T47D (cell line): Measurements from ENCODE around the gene TASP1.

Experiments
- DNase-seq, 2 experiments: peaks; one replicate each; pipeline versions ENCODE4 v3.0.0 to v3.0.0-alpha.2; 2011 to 2012; ENCODE audit warnings: low read depth in 1 of 2, low spot score in 1 of 2
- JUND ChIP-seq: IDR thresholded peaks from 2 replicates; pipeline ENCODE4 v1.6.1; 2012; ENCODE audit warnings: low read depth
- in situ Hi-C: cut with HindIII; loops from 2 replicates; pipeline ENCODE4 v1.10.0; 2016; ENCODE audit warnings: low sequenced_read_pairs, low pct_unique_long_range_greater_than_20kb

Gene TASP1

DNA sequence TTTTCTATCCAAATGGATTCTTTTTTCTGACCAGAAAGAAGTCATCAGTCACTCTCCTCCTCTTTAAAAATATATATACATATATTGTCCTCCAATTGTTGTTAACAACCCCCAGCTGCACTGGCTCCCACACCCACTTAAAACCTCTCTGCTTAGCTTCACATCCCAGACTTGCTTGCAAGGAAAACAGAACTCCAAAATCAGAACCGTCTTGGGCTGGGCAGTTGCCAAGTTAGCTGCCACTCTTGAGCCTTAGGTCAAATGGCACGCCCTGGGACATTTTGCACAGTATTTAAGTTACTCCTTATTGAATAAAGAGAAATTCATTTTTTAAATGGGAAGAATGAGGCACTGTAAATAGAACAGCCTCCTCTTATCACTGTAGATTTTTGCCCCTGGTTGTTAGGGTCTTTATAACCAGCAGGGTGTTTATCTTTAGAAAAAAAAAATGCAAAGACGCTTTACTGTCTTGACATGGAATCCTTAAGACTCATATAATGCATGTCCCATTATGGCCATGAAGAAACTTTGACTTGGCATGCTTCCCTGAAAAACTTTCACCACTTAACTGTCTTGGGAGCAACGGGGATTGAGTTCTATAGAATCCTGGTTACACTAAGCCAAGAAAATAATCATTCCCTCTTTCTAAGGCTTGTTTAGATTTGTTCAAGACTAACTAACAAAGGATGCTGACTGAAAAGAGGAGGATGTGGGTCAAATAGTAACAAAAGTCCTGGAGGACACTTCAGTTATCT lies 213.2 kb downstream of the TASP1 start:
- DNase-seq: no peak
- no peak for TF ChIP-seq JUND
- in situ Hi-C loops: no loop called here

DNA sequence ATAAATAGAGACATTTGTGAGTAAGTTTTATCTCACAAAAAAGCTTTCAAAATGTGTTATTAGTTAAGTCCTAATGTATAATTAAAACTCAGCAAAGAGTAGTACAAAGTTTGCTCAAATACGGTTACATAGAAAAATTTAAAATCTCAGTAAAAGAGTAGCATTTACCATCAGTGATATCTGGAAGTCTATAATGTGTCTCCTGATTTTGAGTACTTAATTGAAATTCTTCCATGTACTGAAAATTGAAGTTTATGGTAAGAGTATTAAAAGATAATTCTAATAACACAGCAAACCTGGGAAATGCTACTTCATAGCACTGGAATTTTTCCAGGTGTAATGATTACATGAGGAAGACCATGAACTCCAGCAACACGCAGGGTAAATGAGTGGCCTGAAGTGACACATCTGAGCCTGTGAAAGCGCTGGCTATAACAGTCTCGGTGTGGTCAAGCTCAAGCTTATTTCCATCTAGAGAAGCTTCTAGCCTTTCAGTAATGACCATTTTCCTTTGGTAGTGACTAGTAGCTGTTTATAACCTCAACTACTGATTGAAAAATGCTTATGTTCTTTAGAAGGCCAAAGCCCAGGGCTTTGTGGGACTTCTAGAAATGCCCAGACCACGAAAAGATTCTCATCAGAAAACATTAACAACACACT lies 214.4 kb downstream of the TASP1 start:
- in situ Hi-C loops: no loop called here
- no peak for DNase-seq
- TF ChIP-seq JUND: no peak

DNA sequence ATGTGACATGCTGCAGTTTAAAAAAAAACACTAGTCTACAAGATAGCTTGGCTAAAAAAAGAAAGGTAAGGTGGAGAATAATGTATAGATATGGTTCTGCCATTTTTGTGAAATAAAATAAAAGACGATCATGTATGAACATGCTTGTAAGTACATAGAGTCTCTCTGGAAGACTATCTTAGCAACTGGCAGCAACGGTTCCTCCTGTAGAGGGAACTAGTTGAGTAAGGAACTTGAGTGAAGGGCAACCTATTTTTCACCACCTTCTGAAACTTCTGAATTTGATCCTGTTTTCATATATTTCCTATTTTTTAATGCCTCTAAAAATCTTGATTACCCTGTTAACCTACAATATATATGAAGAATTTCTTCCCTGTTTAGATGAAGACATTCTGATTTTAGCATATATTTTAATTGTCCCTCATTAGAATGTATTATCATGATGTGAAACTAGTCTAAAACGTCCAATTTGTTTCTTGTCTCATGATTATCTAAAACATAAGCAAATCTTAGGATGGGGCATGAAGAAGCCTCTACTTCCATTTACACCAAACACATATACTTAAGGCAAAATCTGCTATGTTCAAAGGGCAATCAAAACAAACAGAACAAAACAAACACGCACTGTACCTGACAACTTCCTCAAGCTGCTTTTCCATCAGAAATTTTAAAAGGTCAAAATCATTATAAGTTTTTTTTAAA lies 215.1 kb downstream of the TASP1 start:
- no peak for DNase-seq
- no peak for TF ChIP-seq JUND
- in situ Hi-C loops: no loop called here

DNA sequence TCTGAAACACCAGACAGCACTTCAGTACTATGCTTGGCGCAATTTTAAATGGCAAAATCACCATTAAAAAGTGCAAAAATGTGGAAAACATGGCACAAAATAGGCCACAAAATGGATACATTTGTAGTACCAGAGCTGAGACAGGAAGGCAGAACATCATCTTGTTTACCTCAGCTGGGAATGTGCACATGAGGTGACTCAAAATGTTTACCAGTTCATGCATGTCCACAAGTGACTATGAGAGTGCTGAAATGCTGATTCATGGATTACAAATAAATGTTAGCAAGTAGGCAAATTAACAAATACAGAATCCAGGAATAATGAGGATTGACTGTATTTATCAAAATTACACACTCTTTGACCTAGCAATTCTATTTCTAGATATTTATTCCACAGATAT lies 216.1 kb downstream of the TASP1 start:
- DNase-seq: no peak
- in situ Hi-C loops: no loop called here
- TF ChIP-seq JUND: no peak

DNA sequence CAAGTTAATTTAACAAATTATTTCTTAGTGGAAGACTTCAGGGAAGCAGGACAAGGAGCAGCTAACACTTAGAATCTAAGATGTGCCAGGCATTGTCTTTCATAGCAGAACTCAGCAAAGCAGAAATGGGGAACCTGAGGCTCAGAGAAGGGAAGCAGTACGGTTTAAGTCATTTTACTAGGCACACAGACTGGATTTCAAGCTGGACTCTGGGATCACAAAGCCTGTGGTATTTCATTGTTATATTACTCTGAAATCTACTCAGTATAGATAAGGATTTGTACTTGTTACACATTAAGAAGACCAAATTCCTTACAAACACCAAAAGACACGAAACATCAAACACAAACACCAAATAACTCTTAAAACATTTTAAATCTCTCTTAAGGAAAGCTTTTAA lies 218.1 kb downstream of the TASP1 start:
- in situ Hi-C loops: no loop called here
- DNase-seq: no peak
- TF ChIP-seq JUND: no peak

DNA sequence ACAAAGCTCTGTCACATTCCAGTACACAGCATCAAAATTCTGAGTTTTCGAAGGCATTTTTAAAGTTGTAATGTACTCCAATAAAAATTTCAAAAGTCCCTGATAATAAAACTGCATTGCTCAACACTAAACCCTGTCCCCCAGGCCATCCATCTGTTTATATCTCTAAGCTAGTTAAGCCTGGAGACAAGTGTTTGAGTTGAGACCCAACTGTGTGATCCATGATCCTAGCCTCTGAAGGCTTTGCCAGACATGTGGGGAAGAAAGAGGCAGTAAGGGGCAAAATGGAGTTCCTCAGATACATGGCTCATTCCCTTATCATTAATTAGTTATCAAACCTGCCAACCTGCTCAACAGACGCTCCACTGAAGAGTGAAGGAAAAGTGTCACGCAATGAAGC lies 219.3 kb downstream of the TASP1 start:
- TF ChIP-seq JUND: no peak
- in situ Hi-C loops: no loop called here

DNA sequence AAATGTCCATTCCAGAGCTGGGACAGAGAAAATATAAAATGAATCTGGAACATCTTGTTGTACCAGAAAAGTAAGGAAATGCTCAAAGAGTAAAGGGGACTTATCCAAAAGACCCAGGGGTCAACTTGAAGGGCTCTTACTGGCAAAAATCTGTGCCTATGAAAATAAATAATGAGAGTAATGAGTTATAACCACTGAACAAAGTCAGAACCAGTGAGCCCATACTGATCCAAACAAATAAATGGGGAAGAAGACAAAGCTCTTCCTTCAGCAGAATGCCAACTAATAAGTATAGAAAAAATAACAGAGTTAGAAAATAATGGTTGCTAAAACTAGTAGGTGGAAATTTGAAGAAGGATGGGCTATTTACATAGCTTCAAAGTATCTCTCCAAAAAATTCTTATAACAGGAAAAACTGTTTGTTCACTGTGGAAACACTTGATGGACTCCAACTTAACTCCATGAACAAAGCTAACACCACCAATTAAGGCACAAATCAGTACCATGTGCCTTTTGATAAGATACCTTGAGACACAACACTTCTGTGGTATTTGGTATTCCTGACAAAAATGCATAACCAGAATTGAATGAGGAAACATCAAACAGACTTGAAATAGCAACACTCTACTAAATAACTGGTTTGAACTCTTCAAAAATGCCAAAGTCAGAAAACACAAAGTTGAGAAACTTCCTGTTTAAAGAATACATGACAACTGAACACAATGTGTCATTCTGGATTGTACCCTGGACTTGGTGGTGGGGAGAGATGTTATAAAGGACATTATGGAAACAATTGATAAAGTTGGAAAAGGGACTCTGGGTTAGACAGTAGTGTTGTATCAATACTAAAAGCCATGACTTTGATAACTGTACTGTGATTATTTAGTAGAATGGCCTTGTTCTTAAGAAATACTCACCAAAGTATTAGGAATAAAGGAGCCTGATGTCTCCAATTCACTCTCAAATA lies 220.2 kb downstream of the TASP1 start:
- no peak for TF ChIP-seq JUND
- in situ Hi-C loops: no loop called here
- DNase-seq: no peak

More for the DNA sequence above, 219.3 kb downstream of the TASP1 start:
- DNase-seq: no peak

DNA sequence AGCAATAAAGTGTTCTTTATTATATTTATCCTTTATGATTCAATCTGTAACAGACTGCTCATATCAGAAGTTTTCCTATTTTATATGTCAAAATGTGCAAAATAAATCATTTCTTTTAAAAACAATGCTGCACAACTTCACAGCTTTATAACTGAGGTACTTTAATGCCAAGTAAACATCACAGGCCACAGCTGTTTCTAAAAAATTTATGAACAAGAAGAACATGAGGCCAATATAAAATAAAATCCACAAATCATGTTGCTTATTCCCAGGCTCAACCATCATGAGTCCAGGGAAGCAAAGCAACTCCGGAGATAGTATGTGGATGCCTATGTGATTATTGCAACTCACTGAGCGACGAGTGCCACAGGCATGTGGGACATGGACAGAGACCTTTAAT lies 222.2 kb downstream of the TASP1 start:
- no peak for DNase-seq
- in situ Hi-C loops: no loop called here
- TF ChIP-seq JUND: no peak

DNA sequence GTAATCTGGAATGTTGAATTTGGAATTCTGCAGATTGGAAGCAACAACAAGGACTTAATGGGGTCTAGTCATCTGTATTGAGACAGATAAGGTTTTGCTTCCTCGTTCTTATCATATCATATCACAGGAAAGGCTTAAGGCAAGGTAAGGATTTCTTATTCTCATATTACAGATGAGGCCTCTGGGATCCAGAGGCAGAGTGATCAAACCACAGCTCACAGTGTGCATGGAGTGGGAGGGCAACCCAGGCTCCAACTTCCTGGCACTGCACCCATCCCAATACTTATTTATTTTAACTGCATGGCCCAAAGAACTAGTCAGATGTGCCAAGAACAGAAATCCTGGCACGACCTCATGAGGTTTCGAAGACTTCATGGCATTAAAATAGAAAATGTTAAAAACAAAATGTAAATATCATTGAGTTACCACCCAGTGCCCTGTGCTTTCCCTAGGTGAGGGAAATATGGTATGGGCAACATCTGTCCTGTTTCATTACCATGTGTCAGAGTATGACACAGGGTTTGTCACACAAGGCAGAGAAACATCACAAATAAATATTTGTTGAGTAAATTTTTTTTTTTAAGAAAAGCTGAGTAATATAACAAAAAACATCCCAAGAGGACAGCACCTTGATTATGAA lies 225.8 kb downstream of the TASP1 start:
- DNase-seq: no peak
- TF ChIP-seq JUND: no peak
- in situ Hi-C loops: no loop called here

DNA sequence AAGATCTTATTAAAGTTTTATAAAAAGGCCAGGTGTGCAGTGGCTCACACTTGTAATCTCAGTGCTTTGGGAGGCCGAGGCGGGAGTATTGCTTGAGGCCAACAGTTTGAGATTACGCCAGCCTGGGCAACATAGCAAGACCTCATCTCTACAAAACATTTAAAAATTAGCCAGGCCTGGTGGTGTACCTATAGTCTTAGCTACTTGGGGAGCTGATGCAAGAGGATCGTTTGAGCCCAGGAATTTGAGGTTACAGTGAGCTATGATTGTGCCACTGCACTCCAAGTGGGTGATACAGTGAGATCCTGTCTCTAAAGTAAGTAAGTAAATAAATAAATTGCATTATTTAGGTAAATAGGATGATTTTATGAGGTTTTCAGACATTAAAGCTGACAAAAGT lies 234.4 kb downstream of the TASP1 start:
- no peak for TF ChIP-seq JUND
- DNase-seq: no peak

DNA sequence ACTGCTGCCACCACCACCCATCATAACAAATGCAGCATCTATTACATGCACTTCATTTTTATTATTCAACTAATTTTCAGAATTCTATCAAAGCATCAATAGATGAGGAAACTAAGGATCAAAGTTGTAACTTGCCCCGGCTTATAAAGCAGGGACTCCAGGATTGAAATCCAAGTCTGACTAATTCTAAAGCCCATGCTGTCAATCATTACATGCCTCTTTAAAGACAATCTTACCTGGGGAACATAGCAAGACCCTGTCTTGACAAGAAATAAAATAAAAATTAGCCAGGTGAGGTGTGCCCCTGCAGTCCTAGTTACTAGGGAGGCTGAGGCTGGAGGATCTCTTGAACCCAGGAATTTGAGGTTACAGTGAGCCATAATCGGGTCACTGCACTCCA lies 235.3 kb downstream of the TASP1 start:
- no peak for DNase-seq
- in situ Hi-C loops: no loop called here
- no peak for TF ChIP-seq JUND

More for the DNA sequence above, 234.4 kb downstream of the TASP1 start:
- in situ Hi-C loops: no loop called here

DNA sequence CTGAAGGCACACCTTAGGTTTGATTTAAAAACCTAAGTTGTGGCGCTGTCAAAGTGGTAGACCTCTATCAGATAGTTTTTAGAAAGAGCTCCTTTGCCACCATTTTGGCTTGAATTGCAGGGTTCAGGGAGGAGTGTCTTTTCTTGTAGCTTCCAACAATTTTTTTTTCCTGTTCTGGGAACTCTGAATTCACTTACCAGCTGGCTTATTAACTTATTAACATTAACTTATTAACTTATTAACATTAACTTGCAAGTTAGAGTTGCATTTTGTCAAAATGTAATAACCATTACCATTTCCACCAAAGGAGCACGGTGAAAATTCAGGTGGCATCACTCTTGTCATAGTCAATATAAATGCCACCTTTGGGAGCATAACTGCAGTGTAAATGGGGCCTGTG lies 235.7 kb downstream of the TASP1 start:
- DNase-seq: no peak
- TF ChIP-seq JUND: no peak
- in situ Hi-C loops: no loop called here
